BJ (cell line): ENCODE measurements around the gene BMP2K. TPM values are rescaled to one million over a fixed set of nuclear protein-coding genes. Genes with fewer than 3 reads are reported as not detected.
"Not testable (repeated sequence)": the region's sequence is repeated elsewhere in the genome, so short reads cannot be mapped to it uniquely, and the experiment has no call there.

ENCODE experiments used
- CTCF ChIA-PET: fragments of 350-600 bp; formaldehyde crosslinking; extraction: SDS; loops from one replicate; lab custom pipeline; 2021; ENCODE audit warnings: antibody characterized with exemption, inconsistent platforms; lab: Yijun Ruan, JAX
- POLR2A ChIA-PET: fragments of 300-600 bp; sonication (Branson Sonifier 250); formaldehyde crosslinking; extraction: SDS; loops from one replicate; lab custom pipeline; 2021; ENCODE audit warnings: antibody characterized with exemption; lab: Charles Lee
- DNase-seq: peaks from one replicate; pipeline ENCODE4 v3.0.0-alpha.2; 2011; ENCODE audit warnings: low read depth
- H3K27me3 ChIP-seq: 2 replicates; pipeline ENCODE4 v1.6.0; 2011; ENCODE audit warnings: low read length; ENCODE audit not compliant: control insufficient read depth, insufficient read depth
- H3K36me3 ChIP-seq: 2 replicates; pipeline ENCODE4 v1.5.1; 2011; ENCODE audit warnings: low read length; ENCODE audit not compliant: control insufficient read depth, insufficient read depth
- H3K4me3 ChIP-seq: 2 replicates; pipeline ENCODE4 v1.5.1; 2011; ENCODE audit warnings: low read depth, mild to moderate bottlenecking, control low read depth, low read length
- CTCF ChIP-seq: IDR thresholded peaks from 2 replicates; pipeline ENCODE4 v1.5.1; 2011; ENCODE audit warnings: low read depth, mild to moderate bottlenecking, control low read depth, inconsistent platforms, low read length, moderate library complexity; ENCODE audit not compliant: insufficient read depth
- polyA plus RNA-seq: library from polyadenylated mRNA; depleted of rRNA; stranded (reverse); fragments of >200 nt; gene quantifications from 2 replicates; pipeline ENCODE4 v1.2.3, GENCODE V29; 2011

BMP2K gene
- polyA plus RNA-seq, 1 experiment, result 19.3 TPM

- CTCF ChIA-PET, result interaction anchor here (0.7 to 2.1 kb wide), 14 partner anchors 10 to 1716 kb away, joined by 3 to 8 read pairs (median 4); no protein-coding TSS in a partner anchor
- peak; percentile 67 for TF ChIP-seq CTCF
- H3K27me3 ChIP-seq, result no peaks in the 10 kb centered on the region
- peak; percentile 38 for DNase-seq
- H3K36me3 ChIP-seq, result peaks cover 2% of the 10 kb centered on the region
- POLR2A ChIA-PET, result no interaction called here
- H3K4me3 ChIP-seq, result no peak overlapping the region
Observed at GRCh38 chr4:78864405-78865024, 88.4 kb downstream of the BMP2K start.

- H3K36me3 ChIP-seq, result peaks cover 2% of the 10 kb centered on the region; the same call in 1 of the 2 replicates
- POLR2A ChIA-PET, result no interaction called here
- DNase-seq, result no peak
- no peaks in the 10 kb centered on the region for H3K27me3 ChIP-seq
- CTCF ChIA-PET, result interaction anchor here (0.7 kb wide), 1 partner anchor 1715 kb away, joined by 4 read pairs; no protein-coding TSS in a partner anchor
- no peak overlapping the region for H3K4me3 ChIP-seq
- no peak for TF ChIP-seq CTCF
Observed at GRCh38 chr4:78865451-78865850, 89.3 kb downstream of the BMP2K start.

- H3K4me3 ChIP-seq, DNase-seq, H3K27me3 ChIP-seq, POLR2A ChIA-PET, H3K36me3 ChIP-seq: not testable (repeated sequence)
- CTCF ChIA-PET, result interaction anchor here (2.9 kb wide), 1 partner anchor 255 kb away, joined by 11 read pairs; no protein-coding TSS in a partner anchor
Observed at GRCh38 chr4:78868712-78869111, 92.6 kb downstream of the BMP2K start.

GRCh38 chr4:78870056-78870455, 93.9 kb downstream of the BMP2K start:
- DNase-seq, result no peak
- H3K4me3 ChIP-seq, result no peak overlapping the region
- CTCF ChIA-PET, result interaction anchor here (1.1 to 1.2 kb wide), 2 partner anchors 60 to 253 kb away, joined by 3 read pairs; no protein-coding TSS in a partner anchor
- no peaks in the 10 kb centered on the region for H3K27me3 ChIP-seq
- POLR2A ChIA-PET, result interaction anchor here (0.6 kb wide), 1 partner anchor 216 kb away, joined by 4 read pairs; no protein-coding TSS in a partner anchor
- H3K36me3 ChIP-seq, result peaks cover 2% of the 10 kb centered on the region; the same call in 1 of the 2 replicates
- TF ChIP-seq CTCF, result no peak

GRCh38 chr4:78876568-78877320, 100.6 kb downstream of the BMP2K start:
- ChIA-PET CTCF (interaction anchor here (0.6 kb wide), 1 partner anchor 36 kb away, joined by 5 read pairs; no protein-coding TSS in a partner anchor), POLR2A (no interaction called here)
- Histone ChIP-seq H3K4me3 (no peak overlapping the region), H3K27me3 (no peaks in the 10 kb centered on the region), H3K36me3 (no peaks in the 10 kb centered on the region; the same call in none of the 2 replicates)
- TF ChIP-seq CTCF, result no peak
- DNase-seq, result no peak
